Measurements from ENCODE around the gene ZNF69. TPM values are rescaled to one million over a fixed set of nuclear protein-coding genes. Genes with fewer than 3 reads are reported as not detected.

The ZNF69 gene
- total RNA-seq, 1 experiment from 2014 or later: not detected

DNA sequence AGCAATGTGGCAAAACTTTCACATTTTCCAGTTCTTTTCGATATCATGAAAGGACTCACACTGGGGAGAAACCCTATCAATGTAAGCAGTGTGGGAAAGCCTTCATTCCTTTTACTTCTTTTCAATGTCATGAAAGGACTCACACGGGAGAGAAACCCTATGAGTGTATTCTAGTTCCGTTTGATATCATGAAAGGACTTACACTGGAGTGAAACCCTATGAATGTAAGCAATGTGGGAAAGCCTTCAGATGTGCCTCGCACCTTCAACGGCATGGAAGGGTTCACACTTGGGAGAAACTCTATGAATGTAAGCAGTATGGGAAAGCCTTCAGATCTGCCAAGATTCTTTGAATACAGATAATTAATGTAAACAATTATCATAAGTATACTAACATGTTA, 62.7 kb downstream of the ZNF69 start:
- Histone ChIP-seq H3K4me2 (ENCODE audit: low read length) (no peak overlapping the region), H3K9ac (ENCODE audit: low read length) (no peak overlapping the region), H3K27me3 (ENCODE audit: insufficient read depth, low read length) (no peaks in the 10 kb centered on the region), H3K4me1 (ENCODE audit: control insufficient read depth in 1 of 2, insufficient read depth in 2 of 2, low read length in 2 of 2) (no peaks in the 10 kb centered on the region), H3K9me3 (ENCODE audit: control insufficient read depth in 1 of 2, insufficient read depth in 1 of 2, low read depth in 1 of 2, low read length in 2 of 2) (peaks cover 54 to 65% of the 10 kb centered on the region in 2 experiments; a peak in 3 of 4 replicates), H4K20me1 (ENCODE audit: insufficient read depth) (no peaks in the 10 kb centered on the region), H2AFZ (ENCODE audit: low read depth, low read length, poor library complexity, severe bottlenecking) (no peak overlapping the region), H3K4me3 (replicated peaks in 1 of 2; ENCODE audit: low read depth in 1 of 2, low read length in 2 of 2) (no peak overlapping the region), H3K27ac (ENCODE audit: low read depth, low read length) (no peak overlapping the region), H3K79me2 (ENCODE audit: insufficient read depth, low read length) (0 out of 2 replicates have a peak, but pooled peaks cover 3% of the 10 kb centered on the region), H3K36me3 (ENCODE audit: control insufficient read depth in 1 of 2, insufficient read depth in 2 of 2, low read length in 2 of 2) (peaks cover 15 to 45% of the 10 kb centered on the region in 2 experiments), H3K9me2 (ENCODE audit: insufficient read depth) (no peaks in the 10 kb centered on the region)
- ATAC-seq (no peak), DNase-seq (ENCODE audit: low read depth, low spot score) (no peak)
- ChIA-PET CTCF (no interaction called here), POLR2A (no interaction called here), RAD21 (ENCODE audit: low non-redundant PET in 1 of 2, low total read pairs in 2 of 2, uncharacterized antibody in 2 of 2, unreplicated experiment in 2 of 2) (no interaction called here)
- no TSS peak for BruUV-seq (replicated peaks)
- TF ChIP-seq EGR1 (IDR thresholded peaks at IDR 0.05; ENCODE audit: low read depth) (no peak), JUND (IDR thresholded peaks at IDR 0.05) (no peak), ELF1 (IDR thresholded peaks at IDR 0.05; ENCODE audit: borderline replicate concordance, low read depth) (no peak), SIN3A (IDR thresholded peaks at IDR 0.05; ENCODE audit: low read depth) (no peak), ZNF274 (IDR thresholded peaks at IDR 0.05; ENCODE audit: low read depth, low read length) (0 out of 2 replicates have a peak, but pooled peaks have one; percentile 16)
- TF ChIP-seq, protein P1, sequence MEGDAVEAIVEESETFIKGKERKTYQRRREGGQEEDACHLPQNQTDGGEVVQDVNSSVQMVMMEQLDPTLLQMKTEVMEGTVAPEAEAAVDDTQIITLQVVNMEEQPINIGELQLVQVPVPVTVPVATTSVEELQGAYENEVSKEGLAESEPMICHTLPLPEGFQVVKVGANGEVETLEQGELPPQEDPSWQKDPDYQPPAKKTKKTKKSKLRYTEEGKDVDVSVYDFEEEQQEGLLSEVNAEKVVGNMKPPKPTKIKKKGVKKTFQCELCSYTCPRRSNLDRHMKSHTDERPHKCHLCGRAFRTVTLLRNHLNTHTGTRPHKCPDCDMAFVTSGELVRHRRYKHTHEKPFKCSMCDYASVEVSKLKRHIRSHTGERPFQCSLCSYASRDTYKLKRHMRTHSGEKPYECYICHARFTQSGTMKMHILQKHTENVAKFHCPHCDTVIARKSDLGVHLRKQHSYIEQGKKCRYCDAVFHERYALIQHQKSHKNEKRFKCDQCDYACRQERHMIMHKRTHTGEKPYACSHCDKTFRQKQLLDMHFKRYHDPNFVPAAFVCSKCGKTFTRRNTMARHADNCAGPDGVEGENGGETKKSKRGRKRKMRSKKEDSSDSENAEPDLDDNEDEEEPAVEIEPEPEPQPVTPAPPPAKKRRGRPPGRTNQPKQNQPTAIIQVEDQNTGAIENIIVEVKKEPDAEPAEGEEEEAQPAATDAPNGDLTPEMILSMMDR (IDR thresholded peaks at IDR 0.05 in 2 of 3, conservative IDR thresholded peaks at IDR 0.05 in 1 of 3; ENCODE audit: borderline replicate concordance in 1 of 3, insufficient read depth in 1 of 3, low read depth in 2 of 3, low read length in 2 of 3): no peak
- intact Hi-C loops (cut with micrococcal nuclease): no loop called here

Other genes with a start within 250 kb of the ZNF69 start
- 4.7 TPM for gene ZNF823, start 148.8 kb upstream of the ZNF69 start, total RNA-seq (2021; ENCODE audit: unreplicated experiment)
- 1.1 TPM for gene ZNF441, start 120.8 kb upstream of the ZNF69 start, total RNA-seq (2021; ENCODE audit: unreplicated experiment)
- not detected for gene ZNF491, start 89.3 kb upstream of the ZNF69 start, total RNA-seq (2021; ENCODE audit: unreplicated experiment)
- 11.4 TPM for gene ZNF440, start 73.5 kb upstream of the ZNF69 start, total RNA-seq (2021; ENCODE audit: unreplicated experiment)
- not detected for gene ZNF439, start 39.1 kb upstream of the ZNF69 start, total RNA-seq (2021; ENCODE audit: unreplicated experiment)
- 9.3 TPM for gene ZNF700, start 37.3 kb downstream of the ZNF69 start, total RNA-seq (2021; ENCODE audit: unreplicated experiment)
- not detected for gene ZNF763, start 77.3 kb downstream of the ZNF69 start, total RNA-seq (2021; ENCODE audit: unreplicated experiment)
- not detected for gene ZNF433, start 147.9 kb downstream of the ZNF69 start, total RNA-seq (2021; ENCODE audit: unreplicated experiment)
- not detected for gene ZNF878, start 165.2 kb downstream of the ZNF69 start, total RNA-seq (2021; ENCODE audit: unreplicated experiment)
- not detected for gene ZNF844, start 176.9 kb downstream of the ZNF69 start, total RNA-seq (2021; ENCODE audit: unreplicated experiment)